CD14-positive monocyte (primary cell): ENCODE data around the gene DNAH9. TPM values are rescaled to one million over a fixed set of nuclear protein-coding genes. Genes with fewer than 3 reads are reported as not detected.

ENCODE experiments used
- DNase-seq, 3 donors: peaks; one replicate each; pipeline ENCODE4 v3.0.0-alpha.2; 2011 to 2022
- H2AFZ ChIP-seq: 2 replicates; pipeline ENCODE4 v1.6.0; 2012; ENCODE audit warnings: mild to moderate bottlenecking, low read depth, low read length, inconsistent platforms; ENCODE audit not compliant: insufficient read depth, poor library complexity, severe bottlenecking
- H3K27ac ChIP-seq, 2 donors: 1 replicate in 1 of 2; 2 replicates in 1 of 2; pipeline ENCODE4 v1.5.1; 2012 to 2013; ENCODE audit warnings: low read length in 2 of 2, control low read depth in 1 of 2, inconsistent platforms in 1 of 2, low read depth in 1 of 2, mild to moderate bottlenecking in 1 of 2
- H3K27me3 ChIP-seq, 2 donors: one replicate each; pipeline versions ENCODE4 v1.6.0 to v1.6.1; 2011 to 2013; ENCODE audit warnings: low read length in 2 of 2; ENCODE audit not compliant: control insufficient read depth in 2 of 2, insufficient read depth in 2 of 2
- H3K36me3 ChIP-seq, 2 donors: replicated peaks in 1 of 2; 1 replicate in 1 of 2; 2 replicates in 1 of 2; pipeline versions ENCODE4 v1.5.1 to v1.6.1; 2012 to 2013; ENCODE audit warnings: low read length in 2 of 2, control low read depth in 1 of 2, inconsistent platforms in 1 of 2, mild to moderate bottlenecking in 1 of 2; ENCODE audit not compliant: insufficient read depth in 2 of 2, control insufficient read depth in 1 of 2
- H3K4me1 ChIP-seq, 2 donors: 1 replicate in 1 of 2; 2 replicates in 1 of 2; pipeline versions ENCODE4 v1.5.1 to v1.6.1; 2012 to 2013; ENCODE audit warnings: low read length in 2 of 2, control low read depth in 1 of 2, inconsistent platforms in 1 of 2, mild to moderate bottlenecking in 1 of 2, moderate library complexity in 1 of 2; ENCODE audit not compliant: insufficient read depth in 2 of 2, control insufficient read depth in 1 of 2
- H3K4me2 ChIP-seq: replicated peaks from 2 replicates; pipeline ENCODE3; 2012; ENCODE audit warnings: low read length, moderate library complexity, mild to moderate bottlenecking; ENCODE audit not compliant: poor library complexity, severe bottlenecking; ENCODE audit errors: extremely low read depth
- H3K4me3 ChIP-seq, 3 experiments: fragments of 200-600 bp in 1 of 3; sonication (generic) in 1 of 3; replicated peaks in 1 of 3; 1 replicate in 2 of 3; 2 replicates in 1 of 3; pipeline ENCODE4 v1.5.1; 2011 to 2013; ENCODE audit warnings: low read length in 3 of 3, mild to moderate bottlenecking in 3 of 3, control low read depth in 2 of 3, low read depth in 2 of 3, inconsistent platforms in 1 of 3, moderate library complexity in 1 of 3
- H3K79me2 ChIP-seq: 2 replicates; pipeline ENCODE4 v1.6.0; 2012; ENCODE audit warnings: mild to moderate bottlenecking, control low read depth, inconsistent platforms, low read length, moderate library complexity; ENCODE audit not compliant: insufficient read depth
- H3K9ac ChIP-seq: 2 replicates; pipeline ENCODE4 v1.6.0; 2017; ENCODE audit warnings: low read length, mild to moderate bottlenecking; ENCODE audit not compliant: insufficient read depth, poor library complexity, severe bottlenecking
- H3K9me3 ChIP-seq, 2 donors: replicated peaks in 1 of 2; 1 replicate in 1 of 2; 2 replicates in 1 of 2; pipeline versions ENCODE4 v1.5.1 to v1.6.1; 2012 to 2013; ENCODE audit warnings: low read length in 2 of 2, control low read depth in 1 of 2; ENCODE audit not compliant: control insufficient read depth in 1 of 2, insufficient read depth in 1 of 2
- H4K20me1 ChIP-seq: 2 replicates; pipeline ENCODE4 v1.6.0; 2012; ENCODE audit warnings: mild to moderate bottlenecking, low read length, control low read depth, moderate library complexity; ENCODE audit not compliant: insufficient read depth
- H3K27ac Mint-ChIP-seq, 7 donors: one replicate each; pipeline ENCODE4 v1.8.0; 2020; ENCODE audit warnings: mild to moderate bottlenecking in 7 of 7, mixed read lengths in 7 of 7, moderate library complexity in 6 of 7, inconsistent platforms in 2 of 7
- H3K27me3 Mint-ChIP-seq, 3 donors: one replicate each; pipeline ENCODE4 v1.8.0; 2021 to 2022; ENCODE audit warnings: low read depth in 3 of 3, mild to moderate bottlenecking in 3 of 3, mixed read lengths in 3 of 3, moderate library complexity in 3 of 3, inconsistent platforms in 1 of 3
- H3K36me3 Mint-ChIP-seq, 2 donors: one replicate each; pipeline ENCODE4 v1.8.0; 2020; ENCODE audit warnings: mixed read lengths in 2 of 2, inconsistent platforms in 1 of 2, mild to moderate bottlenecking in 1 of 2
- H3K4me1 Mint-ChIP-seq: one replicate; pipeline ENCODE4 v1.8.0; 2020; ENCODE audit warnings: mild to moderate bottlenecking, mixed read lengths
- H3K4me3 Mint-ChIP-seq, 2 donors: one replicate each; pipeline ENCODE4 v1.8.0; 2020; ENCODE audit warnings: mild to moderate bottlenecking in 2 of 2, mixed read lengths in 2 of 2, moderate library complexity in 1 of 2
- H3K9me3 Mint-ChIP-seq, 7 donors: one replicate each; pipeline ENCODE4 v1.8.0; 2020 to 2022; ENCODE audit warnings: mixed read lengths in 7 of 7, mild to moderate bottlenecking in 6 of 7, moderate library complexity in 6 of 7, inconsistent platforms in 2 of 7
- WGBS: methylation state at CpG from one replicate; pipeline ENCODE4 v1.1.5; 2013; ENCODE audit warnings: missing lambda C conversion rate; ENCODE audit not compliant: insufficient coverage; 5-methylcytosine and 5-hydroxymethylcytosine counted together
- intact Hi-C, 2 donors: fragments of 100-400 bp; cut with micrococcal nuclease; formaldehyde crosslinking; loops; one replicate each; pipeline versions ENCODE4 v1.15.0 to v1.15.1; 2023
- polyA plus RNA-seq, 3 donors: library from polyadenylated mRNA; depleted of rRNA in 1 of 3; unstranded in 2 of 3; stranded (reverse) in 1 of 3; fragments of 300-500 nt in 2 of 3; fragments of >200 nt in 1 of 3; fragmentation: Illumina TruSeq in 2 of 3; gene quantifications; 1 replicate in 2 of 3; 2 replicates in 1 of 3; pipeline ENCODE4 v1.2.3, GENCODE V29; 2012 to 2021
- TF ChIP-seq, protein P1 (sequence below): fragments of 200-600 bp; IDR thresholded peaks from one replicate; pipeline ENCODE4 v1.8.0; 2022; ENCODE audit warnings: antibody characterized with exemption, mild to moderate bottlenecking

Gene DNAH9
- polyA plus RNA-seq, 3 donors = not detected

DNA sequence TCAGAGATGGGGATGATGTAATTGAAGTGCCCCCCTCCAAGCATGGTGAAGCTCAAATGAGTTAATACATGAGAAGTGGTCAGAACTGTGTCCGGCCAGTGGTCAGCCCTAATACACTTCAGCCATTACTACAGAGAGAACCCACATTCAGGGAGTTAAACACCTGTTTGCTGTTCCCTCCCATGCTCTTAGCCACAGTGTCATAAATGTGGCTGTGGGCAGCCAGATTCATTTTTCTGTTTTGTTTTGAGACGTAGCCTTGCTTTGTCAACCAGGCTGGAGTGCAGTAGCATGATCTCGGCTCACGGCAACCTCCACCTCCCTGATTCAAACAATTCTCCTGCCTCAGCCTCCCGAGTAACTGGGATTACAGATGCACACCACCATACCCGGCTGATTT lies 139.9 kb downstream of the DNAH9 start:
- no peak for DNase-seq
- Histone ChIP-seq H3K9ac (no peak overlapping the region), H3K36me3 (no peaks in the 10 kb centered on the region), H3K79me2 (no peaks in the 10 kb centered on the region), H4K20me1 (no peaks in the 10 kb centered on the region), H3K4me3 (no peak overlapping the region), H3K4me1 (no peaks in the 10 kb centered on the region), H3K27ac (no peak overlapping the region), H3K4me2 (no peak overlapping the region), H2AFZ (no peak overlapping the region), H3K27me3 (no peaks in the 10 kb centered on the region), H3K9me3 (peaks cover 5 to 31% of the 10 kb centered on the region in 2 donors)
- intact Hi-C loops = no loop called here
- H3K4me3 Mint-ChIP-seq = no peak overlapping the region
- H3K9me3 Mint-ChIP-seq = peaks cover 0 to 24% (median 14%) of the 10 kb centered on the region in 7 donors
- H3K36me3 Mint-ChIP-seq = no peaks in the 10 kb centered on the region
- no peaks in the 10 kb centered on the region for H3K4me1 Mint-ChIP-seq
- peaks cover 0 to 3% (median 0%) of the 10 kb centered on the region in 3 donors for H3K27me3 Mint-ChIP-seq
- WGBS = 60% methylated on average over 1 of the region's 6 CpGs
- no peak overlapping the region for H3K27ac Mint-ChIP-seq
- TF ChIP-seq, protein P1, sequence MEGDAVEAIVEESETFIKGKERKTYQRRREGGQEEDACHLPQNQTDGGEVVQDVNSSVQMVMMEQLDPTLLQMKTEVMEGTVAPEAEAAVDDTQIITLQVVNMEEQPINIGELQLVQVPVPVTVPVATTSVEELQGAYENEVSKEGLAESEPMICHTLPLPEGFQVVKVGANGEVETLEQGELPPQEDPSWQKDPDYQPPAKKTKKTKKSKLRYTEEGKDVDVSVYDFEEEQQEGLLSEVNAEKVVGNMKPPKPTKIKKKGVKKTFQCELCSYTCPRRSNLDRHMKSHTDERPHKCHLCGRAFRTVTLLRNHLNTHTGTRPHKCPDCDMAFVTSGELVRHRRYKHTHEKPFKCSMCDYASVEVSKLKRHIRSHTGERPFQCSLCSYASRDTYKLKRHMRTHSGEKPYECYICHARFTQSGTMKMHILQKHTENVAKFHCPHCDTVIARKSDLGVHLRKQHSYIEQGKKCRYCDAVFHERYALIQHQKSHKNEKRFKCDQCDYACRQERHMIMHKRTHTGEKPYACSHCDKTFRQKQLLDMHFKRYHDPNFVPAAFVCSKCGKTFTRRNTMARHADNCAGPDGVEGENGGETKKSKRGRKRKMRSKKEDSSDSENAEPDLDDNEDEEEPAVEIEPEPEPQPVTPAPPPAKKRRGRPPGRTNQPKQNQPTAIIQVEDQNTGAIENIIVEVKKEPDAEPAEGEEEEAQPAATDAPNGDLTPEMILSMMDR = no peak

DNA sequence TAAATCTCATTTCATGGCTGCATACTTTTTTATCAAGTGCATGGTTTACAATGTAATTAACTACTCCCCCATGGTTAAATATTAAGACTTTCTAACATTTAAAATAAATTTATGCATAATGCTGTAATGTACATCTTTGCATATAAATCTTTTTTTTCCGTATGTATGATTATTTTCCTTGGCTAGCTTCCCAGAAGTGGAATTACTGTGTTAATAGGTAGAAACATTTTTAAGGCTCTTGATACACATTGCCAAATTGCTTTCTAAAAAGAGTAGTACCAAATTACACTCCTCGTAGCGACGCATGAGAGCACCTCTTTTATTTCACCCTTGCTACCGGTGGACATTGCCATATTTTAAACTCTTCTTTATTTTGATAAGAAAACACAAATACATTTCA lies 141.1 kb downstream of the DNAH9 start:
- peaks cover 8 to 31% of the 10 kb centered on the region in 2 donors for H3K9me3 ChIP-seq
- Mint-ChIP-seq H3K4me3 (no peak overlapping the region), H3K36me3 (no peaks in the 10 kb centered on the region), H3K4me1 (no peaks in the 10 kb centered on the region), H3K27ac (no peak overlapping the region), H3K27me3 (peaks cover 0 to 3% (median 0%) of the 10 kb centered on the region in 3 donors), H3K9me3 (peaks cover 2 to 19% (median 13%) of the 10 kb centered on the region in 7 donors)
- H3K9ac ChIP-seq = no peak overlapping the region
- H3K79me2 ChIP-seq = no peaks in the 10 kb centered on the region
- WGBS = no CpG with 5 or more reads among the region's 5 CpGs
- H3K27me3 ChIP-seq = no peaks in the 10 kb centered on the region
- H3K4me2 ChIP-seq = no peak overlapping the region
- no peak overlapping the region for H2AFZ ChIP-seq
- TF ChIP-seq, protein P1 = no peak
- no peaks in the 10 kb centered on the region for H3K4me1 ChIP-seq
- H3K36me3 ChIP-seq = no peaks in the 10 kb centered on the region
- no peak overlapping the region for H3K4me3 ChIP-seq
- H3K27ac ChIP-seq = no peak overlapping the region
- intact Hi-C loops = no loop called here
- DNase-seq = no peak
- no peaks in the 10 kb centered on the region for H4K20me1 ChIP-seq
